Stimulated activated CD8-positive, alpha-beta memory T cell treated with anti-CD3 and anti-CD28 coated beads, Interleukin-15, amount 100 ng/mL, for 24 hours (primary cell): ENCODE data around the gene FOXI1.

ENCODE experiments used
- DNase-seq: peaks from one replicate; pipeline ENCODE4 v3.0.0-alpha.2; 2020; ENCODE audit warnings: low read depth

FOXI1 gene

DNA sequence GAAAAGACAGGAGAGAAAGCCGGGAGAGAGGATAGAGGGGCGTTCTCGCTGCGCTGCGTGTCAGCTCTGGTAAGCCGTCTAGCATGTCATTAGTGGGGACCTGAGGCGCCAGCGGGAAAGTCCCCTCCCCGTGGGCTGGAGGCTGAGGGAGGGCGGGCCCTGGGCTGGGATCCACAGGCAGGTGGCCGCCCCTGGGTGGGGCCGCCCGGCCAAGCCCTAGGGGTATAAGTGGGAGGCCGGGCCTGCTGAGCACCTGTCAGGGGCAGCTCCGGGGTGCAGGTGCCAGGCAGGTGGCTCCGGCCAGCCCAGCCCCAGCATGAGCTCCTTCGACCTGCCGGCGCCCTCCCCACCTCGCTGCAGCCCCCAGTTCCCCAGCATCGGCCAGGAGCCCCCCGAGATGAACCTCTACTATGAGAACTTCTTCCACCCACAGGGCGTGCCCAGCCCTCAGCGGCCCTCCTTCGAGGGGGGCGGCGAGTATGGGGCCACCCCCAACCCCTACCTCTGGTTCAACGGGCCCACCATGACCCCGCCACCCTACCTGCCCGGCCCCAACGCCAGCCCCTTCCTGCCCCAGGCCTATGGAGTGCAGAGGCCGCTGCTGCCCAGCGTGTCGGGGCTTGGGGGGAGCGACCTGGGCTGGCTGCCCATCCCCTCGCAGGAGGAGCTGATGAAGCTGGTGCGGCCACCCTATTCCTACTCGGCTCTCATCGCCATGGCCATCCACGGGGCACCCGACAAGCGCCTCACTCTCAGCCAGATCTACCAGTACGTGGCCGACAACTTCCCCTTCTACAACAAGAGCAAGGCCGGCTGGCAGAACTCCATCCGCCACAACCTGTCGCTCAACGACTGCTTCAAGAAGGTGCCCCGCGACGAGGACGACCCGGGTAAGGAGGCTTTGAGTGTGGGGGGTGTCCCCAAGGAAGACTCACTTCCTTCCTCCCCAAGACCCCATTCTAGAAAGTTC lies at the start of gene FOXI1:
Gene FOXI1 (plus strand): TSS at position 256 of the 970 bp plus-strand sequence. CDS start 61 bp downstream, at position 317.
- no peak for DNase-seq

DNA sequence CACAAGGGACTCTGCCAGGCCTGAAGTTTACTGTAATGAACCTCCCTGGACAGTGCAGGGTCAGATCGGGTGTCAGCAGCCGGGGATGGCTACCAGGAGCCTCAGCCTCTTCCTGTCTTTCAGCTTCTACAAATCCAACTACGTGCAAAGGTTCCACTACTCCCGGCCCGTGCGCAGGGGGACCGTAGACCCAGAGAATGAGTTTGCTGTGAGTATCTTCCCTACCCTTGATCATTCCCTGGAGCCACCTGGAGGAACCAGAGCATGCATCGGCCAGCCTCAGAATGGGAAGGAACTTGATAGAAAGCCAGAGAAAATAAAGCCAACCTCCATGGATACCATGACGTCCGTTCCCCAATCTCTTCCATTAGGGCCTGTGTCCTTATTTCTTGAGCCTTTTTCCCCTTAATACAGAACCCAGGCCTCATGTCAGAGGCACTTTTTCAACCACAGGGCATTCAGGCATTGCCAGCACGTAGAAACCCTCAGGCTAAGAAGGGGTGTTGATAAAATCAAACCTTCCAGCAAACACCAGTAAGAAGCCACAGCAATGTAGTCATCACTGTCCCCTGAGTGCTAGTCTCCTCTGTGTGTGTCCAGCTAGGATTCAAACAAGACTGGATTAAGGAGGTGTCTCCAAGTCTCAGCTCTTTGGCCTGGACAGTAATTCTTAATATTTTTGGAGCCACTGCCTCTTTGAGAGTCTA lies 49.0 kb upstream of the FOXI1 start:
- no peak for DNase-seq

DNA sequence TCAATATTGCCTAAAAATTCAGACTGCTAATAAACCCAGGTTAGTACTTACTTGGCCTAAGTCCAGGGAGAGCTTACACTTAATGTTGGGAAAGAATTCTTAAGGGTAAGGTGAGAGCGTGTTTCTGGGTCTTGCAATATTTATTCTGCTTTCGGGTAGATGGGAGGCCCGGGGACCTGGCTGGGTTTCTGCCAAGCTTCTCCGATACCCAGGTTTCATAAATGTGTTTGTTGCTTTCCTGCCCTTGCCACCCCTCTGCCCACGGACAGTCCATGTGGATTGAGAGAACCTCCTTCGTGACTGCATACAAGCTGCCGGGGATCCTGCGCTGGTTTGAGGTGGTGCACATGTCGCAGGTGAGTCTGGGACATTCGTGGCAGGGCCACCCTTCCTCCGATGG lies 48.4 kb upstream of the FOXI1 start:
- DNase-seq, result no peak

DNA sequence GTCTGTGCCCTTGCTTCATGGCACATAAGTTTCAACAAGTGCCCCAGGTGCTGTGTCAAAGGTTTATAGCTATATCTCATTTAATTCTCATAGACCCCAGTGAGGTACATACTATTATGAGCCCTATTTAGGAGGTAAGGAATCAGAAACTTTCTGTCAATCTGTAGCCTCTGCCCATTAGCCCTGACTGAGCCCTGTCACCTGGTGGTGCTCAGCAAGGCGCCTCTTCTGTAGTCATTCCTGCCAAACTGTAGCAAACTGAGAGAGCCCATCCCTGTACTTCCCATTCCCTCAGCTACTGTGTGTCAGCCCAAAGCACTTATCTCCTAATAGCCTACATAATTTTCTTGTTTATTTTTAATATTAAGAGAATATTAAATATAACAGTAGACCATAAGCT lies 46.5 kb upstream of the FOXI1 start:
- no peak for DNase-seq

DNA sequence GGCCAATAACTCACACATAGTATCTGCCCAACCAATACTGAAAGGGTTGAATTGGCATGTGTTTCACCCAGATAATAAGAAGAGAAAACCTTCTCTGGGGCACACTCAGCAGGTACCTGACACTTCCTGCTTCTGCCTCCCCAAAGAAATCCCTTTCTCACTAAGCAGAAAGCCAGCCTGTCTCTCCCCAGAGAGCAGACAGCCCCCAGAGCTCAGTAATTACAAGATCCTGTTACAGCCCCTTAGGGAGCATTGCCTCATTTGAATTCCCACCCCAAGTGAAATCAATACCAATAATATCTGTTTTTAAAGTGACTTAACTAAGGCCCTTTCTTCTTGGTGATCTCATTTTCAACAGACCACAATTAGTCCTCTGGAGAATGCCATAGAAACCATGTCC lies 38.5 kb upstream of the FOXI1 start:
- no peak for DNase-seq

DNA sequence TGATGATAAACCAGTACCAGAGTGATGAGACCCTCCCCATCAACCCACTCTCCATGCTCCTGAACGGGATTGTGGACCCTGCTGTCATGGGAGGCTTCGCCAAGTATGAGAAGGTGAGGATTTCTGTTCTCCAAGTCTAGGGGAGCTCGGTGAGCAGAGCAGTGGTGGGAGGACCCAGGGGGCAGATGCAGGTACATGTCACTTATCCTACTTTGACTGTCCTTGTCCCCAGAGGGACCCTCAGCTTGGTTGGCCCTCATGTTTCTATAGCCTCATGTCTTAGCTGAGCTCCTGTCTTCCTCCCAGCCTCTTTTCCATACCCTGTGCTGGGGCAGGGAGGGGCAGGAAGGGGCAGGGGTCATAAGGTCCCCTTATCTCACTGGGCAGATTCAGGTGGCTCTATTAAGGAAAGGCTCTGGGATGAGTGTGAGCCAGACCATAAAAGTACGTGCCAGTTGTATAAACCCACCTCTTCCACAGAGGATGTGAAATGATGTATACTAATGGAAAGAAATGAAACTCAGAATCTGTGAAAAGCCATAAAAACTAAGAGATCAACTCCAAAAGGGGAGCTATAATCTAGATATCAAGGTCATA lies 38.0 kb upstream of the FOXI1 start:
- DNase-seq, result no peak

DNA sequence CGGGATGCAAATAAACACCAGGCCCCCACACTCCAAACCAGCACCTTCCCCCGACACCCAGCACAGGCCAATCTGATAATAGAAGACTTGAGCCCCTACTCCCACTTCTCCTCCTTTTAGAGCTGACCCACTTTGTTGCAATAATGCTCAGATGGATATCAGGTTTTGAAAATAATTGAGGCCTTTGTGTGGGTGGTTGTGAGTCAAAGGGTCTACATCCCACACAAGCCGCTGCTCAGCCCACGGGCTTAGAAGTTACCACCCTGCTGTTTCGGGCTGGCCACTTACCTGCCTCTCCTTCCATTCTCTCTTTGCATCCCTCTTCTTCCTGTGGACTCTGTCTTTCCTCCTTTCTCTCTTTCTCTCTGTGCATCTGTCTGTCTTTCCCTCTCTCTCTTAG lies 36.2 kb upstream of the FOXI1 start:
- no peak for DNase-seq

DNA sequence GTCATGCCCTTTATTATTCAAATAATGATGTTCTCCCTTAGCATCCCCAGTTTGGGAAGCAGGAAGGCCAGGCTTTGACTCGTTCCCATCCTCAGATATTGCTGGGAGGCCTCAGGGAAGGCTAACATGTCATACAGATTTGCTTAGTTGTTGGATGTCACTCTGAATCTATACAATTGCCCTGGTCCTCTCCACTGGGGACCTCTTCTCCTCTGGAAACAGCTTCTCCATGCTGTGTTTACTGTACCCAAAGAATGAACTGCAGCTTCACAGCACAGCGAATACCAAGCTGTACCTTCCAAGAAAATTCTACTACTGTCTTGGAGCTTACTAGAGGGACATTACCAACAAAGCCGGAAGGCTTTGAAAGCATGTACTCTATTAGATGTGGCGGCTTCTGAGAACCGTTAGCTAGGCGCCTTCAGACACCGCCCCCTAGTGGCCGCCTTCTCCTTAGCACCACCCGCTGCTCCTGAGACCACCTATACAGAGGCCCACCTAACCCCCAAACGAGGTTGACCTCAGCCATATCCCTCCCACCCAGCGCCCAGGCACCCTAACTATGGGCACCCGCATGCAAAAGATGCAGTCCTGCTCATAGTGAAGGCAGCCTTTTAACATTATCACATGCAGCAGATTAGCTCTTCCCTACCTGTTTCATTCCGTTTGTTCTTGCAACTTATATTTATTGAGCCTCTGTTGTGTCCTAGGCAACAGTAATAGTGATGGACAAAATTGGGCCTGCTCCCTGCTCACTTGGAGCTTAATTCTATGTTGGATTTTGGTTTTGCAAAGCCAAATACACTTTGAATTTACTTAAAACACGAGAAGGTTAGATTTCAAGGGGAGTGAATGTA lies 34.9 kb upstream of the FOXI1 start:
- no peak for DNase-seq

DNA sequence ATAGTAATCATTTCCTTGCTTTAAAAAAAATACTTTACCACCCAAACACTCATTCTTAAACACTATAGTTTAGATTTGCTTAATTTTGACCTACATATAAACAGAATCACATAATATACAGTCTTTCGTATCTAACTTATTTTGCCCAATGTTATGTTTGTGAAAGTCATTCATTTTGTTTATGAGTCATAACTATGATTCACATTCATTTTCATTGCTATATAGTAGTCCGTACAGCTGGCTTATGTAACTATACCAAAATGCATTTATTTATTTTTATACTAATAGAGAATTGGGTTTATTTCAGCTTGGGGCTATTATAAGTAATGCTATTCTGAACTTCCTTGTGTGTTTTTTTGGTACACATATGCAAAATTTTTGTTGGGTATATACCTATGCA lies 33.9 kb upstream of the FOXI1 start:
- DNase-seq, result no peak

DNA sequence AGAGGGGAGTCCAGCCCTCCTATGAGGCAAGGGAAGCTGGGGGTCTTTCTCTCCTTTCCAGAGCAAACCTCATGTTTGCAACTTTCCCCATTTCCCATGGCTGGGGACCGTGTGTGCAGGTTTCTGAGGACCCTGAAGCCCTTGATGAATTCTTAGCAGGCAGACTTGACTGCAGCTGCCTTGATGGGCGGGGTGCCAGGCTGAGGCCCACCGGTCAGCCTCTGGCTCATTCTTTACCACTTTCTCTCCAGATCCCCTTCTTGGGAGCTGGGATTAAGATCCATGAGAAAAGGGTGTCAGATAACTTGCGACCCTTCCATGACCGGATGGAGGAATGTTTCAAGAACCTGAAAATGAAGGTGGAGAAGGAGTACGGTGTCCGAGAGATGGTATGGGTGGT lies 30.0 kb upstream of the FOXI1 start:
- DNase-seq, result no peak

DNA sequence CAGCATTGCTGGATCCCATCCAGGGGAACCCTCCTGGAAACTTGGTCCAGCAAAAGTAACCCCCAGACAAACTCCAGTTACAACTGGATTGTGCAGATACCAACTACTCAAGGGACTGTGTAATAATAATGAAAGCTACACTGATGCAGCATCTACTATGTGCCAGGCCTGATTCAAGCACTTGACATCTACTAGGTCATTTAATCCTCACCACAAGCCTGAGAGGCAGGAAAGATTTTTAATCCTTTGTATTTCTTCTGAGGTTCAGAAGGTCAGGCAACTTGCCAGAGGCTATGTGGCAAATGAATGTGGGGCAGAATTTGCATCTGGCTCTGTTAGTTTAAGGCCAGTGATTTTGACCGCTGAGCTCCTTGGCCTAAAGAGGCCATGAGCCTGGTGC lies 29.5 kb upstream of the FOXI1 start:
- DNase-seq, result no peak

DNA sequence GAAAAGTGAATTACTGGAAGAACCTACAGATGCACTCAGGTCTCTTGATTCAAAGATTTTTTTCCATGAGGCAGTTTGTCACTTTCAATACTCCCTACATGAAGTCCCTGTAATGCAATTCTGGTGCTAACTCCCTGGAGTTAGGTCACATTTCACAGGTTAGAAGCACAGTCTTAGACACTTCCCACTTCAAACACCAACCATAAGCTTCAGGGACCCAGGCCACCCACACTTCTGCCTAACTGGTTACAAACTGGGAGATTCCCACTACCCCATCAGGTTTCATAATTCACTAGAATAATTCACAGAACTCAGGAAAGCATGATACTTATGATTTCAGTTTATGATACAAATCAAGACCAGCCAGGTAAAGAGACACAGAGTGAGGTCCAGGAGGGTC lies 29.0 kb upstream of the FOXI1 start:
- no peak for DNase-seq

DNA sequence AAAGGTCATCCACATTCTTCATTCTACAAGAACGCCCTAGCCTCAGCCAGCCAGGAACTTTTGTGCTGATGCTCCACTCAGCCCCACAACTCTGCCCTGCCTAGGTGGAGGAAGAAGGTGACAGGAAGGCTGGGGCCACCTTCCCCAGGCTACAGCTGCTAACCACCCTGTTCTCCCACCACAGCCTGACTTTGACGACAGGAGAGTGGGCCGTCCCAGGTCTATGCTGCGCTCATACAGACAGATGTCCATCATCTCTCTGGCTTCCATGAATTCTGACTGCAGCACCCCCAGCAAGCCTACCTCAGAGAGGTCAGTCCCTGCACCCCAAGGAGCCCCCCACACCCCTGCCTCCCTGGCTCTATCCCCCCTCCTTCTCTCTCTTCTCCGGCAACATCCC lies 28.2 kb upstream of the FOXI1 start:
- DNase-seq, result no peak

DNA sequence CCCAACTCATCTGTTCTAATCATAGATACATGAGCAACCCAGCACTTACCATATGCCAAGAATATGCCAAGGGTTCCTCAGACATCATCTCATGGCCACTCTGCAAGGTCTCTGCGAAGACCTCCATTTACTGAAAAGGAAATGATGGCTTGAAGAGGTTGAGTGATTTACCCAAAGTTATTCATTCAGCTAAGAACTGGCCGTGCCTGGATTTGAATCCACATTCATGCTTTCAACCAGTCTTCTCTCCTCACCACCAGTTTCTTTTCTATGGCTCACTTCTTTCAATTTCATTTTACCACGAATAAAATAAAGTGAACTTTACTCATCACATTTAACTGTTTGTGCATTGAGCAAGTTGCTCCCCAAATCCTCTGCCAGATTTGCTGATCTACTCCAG lies 27.2 kb upstream of the FOXI1 start:
- DNase-seq, result no peak

DNA sequence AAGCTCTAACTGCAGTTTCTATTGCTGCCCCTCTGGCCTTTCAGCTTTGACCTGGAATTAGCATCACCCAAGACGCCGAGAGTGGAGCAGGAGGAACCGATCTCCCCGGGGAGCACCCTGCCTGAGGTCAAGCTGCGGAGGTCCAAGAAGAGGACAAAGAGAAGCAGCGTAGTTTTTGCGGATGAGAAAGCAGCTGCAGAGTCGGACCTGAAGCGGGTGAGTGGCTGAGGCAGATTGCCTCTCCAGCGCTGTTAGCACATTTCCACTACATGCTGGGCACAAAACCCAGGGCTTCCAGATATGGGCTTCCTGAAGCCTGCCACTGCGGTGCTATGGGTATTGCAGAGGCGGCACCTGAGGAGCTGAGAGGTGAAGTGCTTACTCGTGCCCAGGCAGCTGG lies 26.8 kb upstream of the FOXI1 start:
- no peak for DNase-seq

DNA sequence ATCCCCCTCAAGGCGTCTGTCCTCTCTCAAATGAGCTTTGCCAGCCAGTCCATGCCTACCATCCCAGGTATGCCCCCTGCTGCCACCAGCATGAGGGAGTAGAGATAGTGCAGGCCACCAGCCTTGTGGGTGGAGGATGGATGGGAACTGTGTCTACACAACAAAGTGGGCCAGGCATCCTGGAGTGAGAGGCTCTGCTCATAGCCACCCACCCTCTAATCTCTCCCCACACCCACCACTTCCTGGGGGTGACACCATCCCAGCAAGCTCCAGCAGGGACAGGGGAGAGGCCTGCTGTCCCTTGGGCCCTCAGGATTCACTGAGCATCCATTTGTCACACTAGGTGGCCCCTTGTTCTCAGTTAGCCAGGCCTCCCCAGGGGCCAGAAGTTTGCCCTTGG lies 25.5 kb upstream of the FOXI1 start:
- DNase-seq, result no peak

DNA sequence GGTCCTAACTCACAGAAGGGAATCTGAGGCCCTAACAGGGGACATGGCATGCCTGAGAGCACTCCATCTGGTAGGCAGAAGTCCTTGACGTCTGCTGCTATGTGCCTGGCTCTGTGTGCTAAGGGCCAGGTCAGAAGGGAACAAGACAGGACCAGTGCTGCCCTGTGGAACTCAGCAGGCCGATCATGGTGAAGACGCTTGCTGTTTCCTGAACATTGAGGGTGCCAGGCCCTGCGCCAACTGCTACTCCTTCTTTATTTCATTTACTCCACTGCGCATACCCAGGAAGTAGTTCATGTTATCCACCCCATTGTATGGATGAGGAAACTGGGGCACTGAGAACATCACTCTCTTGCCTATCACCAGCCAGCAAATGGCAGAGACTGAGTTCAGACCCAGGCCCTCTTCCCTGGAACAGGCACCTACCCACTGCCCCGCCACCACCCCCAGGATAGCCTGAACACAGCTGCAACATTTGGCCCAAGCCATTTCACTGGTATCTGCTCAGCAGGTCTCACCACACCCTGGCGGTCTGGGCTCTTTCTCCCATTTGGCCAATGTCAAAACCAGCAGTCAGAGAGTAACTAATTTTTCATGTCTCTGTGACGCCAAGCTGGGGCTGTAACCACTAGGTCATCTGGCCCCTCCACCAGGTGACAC lies 24.8 kb upstream of the FOXI1 start:
- no peak for DNase-seq

DNA sequence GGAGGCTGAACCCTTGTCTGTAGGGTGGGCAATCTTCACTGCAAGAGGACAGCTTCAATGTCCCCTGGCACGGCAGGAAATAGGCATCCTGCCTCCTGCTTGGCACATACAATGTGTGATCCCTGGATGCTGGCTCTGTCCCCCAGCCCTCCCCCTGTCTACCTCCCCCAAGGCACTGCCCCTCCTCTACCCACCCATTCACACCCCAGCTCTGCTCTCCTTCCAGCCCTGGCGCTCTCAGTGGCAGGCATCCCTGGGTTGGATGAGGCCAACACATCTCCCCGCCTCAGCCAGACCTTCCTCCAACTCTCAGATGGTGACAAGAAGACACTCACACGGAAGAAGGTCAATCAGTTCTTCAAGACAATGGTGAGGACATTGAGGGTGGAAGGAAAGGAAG lies 24.1 kb upstream of the FOXI1 start:
- no peak for DNase-seq

DNA sequence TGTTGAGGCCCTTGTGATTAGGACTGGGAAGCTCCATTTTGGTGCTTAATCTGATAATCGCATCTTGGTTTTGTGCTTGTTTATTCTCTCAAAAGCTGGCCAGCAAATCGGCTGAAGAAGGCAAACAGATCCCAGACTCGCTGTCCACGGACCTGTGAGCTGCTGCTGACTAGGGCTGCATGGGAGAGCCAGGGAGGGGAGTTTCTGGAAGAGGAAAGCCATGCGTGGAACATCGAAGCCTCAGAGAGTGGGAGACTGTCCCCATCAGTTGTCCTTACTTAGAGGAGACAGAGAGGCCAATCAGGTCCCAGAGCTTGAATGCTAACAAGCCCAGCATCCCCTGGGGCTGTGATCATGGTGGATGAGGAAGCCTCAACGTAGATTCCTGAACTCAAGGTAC lies 23.0 kb upstream of the FOXI1 start:
- DNase-seq, result no peak

DNA sequence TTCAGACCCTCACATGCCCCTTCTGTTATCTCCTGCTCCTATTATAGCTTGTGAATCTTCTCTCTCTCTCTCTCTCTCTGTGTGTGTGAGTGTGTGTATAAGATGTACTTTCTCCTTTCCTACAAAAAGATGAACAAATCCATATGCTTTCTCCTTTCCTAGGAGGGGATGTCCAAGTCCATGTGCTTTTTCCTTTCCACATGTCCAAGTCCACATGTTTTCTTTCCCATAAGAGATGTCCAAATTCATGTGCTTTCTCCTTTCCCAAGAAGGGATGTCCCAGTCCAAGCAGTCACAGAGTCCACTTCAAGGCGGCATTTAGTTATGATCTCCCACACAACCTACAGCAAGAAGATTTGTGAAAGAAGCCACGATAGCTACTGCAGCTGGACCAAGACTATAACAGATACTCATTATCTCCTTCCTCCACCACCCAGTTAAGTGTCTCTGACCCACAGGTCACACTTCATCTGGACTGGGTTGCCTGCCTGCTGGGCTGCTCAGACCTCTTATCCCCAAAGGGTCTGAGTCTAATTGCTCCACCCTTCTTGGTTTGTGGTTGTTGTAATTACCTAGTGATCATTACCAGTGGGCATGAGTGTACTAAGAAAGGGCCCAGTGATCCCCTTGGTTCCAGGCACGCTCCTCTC lies 18.4 kb upstream of the FOXI1 start:
- DNase-seq, result no peak
